ENCODE results near the gene C4orf51.

C4orf51 gene

DNA sequence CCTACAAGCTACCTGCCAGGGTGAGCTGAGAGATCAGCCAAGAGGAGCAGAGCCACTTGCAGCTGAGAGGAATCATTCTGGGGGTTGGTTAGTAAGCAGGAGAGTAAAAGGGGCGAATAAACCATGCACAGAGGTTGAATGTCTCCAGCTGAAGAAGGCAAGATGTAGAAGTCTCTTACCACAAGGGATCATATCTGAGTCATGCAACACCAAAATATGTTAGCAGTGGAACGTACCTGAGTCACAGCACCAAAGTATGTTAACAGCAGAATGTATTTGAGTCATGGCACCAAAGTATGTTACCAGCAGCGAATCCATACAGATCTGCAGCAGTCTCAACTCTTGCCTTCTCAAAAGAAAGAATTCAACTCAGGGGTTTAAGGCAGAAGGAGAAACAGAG lies 29.9 kb downstream of the C4orf51 start:
- DNase-seq (ENCODE audit: low read depth) = peak; percentile 91

GRCh38 chr4:145716200-145716599 lies 36.3 kb downstream of the C4orf51 start:
- peak; percentile 36 for DNase-seq (ENCODE audit: low read depth)

GRCh38 chr4:145716661-145717200 lies 36.8 kb downstream of the C4orf51 start:
- no peak for DNase-seq (ENCODE audit: low read depth)

GRCh38 chr4:145719752-145720624 lies 40.0 kb downstream of the C4orf51 start:
- no peak for DNase-seq (ENCODE audit: low read depth)

DNA sequence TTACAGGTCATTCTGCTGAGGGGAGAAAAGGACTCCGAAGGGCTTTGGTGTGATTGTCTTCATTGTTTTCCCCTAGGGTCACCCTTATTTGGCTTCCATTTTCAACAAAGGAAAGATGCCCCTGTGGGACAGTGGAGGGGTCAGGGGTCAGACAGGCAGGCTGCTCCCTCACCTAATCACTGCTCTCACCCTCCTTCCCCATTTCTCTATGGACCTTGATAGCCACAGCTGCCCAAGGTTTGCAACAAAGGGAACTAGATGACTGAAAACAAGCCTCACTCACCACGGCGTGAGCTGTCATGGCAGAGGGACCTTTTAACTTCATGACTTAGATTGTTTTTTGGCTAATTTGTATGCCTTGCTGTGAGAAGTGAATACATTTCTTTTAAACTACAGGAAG lies 40.7 kb downstream of the C4orf51 start:
- DNase-seq (ENCODE audit: low read depth) = no peak

DNA sequence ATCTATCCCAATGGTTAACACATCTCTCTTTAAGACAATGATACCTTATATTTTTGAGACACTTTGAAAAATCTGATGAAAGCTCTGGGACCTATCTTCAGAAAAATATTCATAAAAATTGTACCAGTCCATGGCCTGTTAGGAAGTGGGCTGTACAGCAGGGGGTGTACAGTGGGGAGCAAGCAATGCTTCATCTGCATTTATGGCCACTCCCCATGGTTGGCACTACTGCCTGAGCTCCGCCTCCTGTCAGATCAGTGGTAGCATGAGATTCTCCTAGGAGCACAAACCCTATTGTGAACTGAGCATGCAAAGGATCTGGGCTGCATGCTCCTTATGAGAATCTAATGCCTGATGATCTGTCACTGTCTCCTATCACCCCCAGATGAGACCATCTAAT lies 42.6 kb downstream of the C4orf51 start:
- DNase-seq (ENCODE audit: low read depth) = no peak

DNA sequence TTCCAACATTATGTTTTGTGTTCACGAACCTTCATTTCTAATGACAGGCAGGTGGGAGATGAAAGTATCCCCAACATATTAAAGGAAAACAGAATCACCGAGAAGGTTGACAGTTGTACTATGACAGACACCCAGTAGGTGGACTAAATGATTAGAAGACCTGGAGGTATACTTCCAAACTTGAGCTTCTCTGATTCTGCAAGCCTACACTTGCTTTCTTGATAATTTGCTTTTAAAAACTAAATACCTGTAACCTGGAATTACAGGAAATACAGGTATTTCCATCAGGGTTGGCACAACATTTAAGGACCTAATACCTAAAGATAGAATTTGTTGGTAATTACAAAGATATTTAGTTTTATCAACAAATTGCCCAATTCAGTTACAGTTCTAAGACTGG lies 43.4 kb downstream of the C4orf51 start:
- DNase-seq (ENCODE audit: low read depth) = no peak

- DNase-seq (ENCODE audit: low read depth) = no peak
These were observed 50.1 kb downstream of the C4orf51 start for GRCh38 chr4:145730026-145730425.

DNA sequence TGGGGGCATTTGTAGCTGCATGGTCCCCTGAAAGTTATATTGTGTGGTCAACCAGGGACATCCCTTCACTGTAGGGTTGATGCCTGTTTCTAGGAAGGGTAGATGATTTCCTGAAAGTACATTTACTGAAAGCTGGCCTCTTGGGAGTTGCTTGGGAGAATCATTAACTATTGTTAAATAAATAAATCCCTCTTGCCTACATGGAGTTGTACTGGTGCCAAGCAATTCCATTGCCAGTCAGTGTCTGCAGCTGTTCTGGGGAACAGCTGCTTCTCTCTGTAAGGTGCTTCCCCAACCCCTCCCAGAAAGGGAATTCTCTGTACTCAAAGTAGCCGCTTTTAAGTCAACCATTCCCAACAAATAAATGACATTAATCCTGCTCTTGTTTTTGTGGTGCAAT lies 51.1 kb downstream of the C4orf51 start:
- no peak for DNase-seq (ENCODE audit: low read depth)

DNA sequence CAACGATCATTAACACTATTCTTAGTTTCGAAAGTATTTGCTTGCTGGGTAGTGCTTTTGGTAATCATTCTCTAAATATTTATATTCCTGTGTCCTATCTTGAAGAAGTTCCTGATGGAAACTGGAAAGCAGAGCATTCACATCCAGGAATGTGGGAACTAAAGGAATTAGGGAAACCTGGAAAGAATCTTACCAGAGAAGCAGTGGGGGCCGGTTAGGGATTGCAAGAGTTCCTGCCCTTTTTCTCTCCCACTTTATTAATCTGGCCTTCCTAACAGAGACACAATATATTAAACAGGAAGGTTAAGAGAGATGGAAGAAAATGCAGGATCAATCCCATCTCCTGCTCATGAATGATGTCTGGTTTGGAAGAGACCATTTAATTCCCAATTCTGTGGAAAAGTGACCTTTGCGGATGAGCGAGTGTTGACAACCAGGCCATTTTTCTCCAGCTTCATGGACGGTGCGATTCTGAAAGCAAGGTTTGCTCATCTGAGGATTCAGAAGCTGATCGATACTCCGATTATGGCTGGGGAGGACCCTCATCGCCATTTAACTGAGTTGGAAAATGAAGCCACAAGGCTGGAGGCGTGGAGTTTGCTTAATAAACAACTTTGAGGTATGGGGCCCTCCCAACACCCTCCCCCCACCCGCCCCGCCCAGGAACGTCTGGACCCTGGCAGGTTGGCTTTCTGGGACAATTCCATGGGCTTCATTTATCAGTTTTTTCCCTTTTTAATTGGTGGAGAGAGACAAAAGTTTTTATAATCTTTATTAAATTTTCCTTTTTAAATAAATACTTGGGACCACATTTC lies 52.3 kb downstream of the C4orf51 start:
- DNase-seq (ENCODE audit: low read depth) = no peak

GRCh38 chr4:145732895-145733880 lies 53.2 kb downstream of the C4orf51 start:
- peak; percentile 91 for DNase-seq (ENCODE audit: low read depth)

GRCh38 chr4:145734031-145734430 lies 54.1 kb downstream of the C4orf51 start:
- peak; percentile 16 for DNase-seq (ENCODE audit: low read depth)

DNA sequence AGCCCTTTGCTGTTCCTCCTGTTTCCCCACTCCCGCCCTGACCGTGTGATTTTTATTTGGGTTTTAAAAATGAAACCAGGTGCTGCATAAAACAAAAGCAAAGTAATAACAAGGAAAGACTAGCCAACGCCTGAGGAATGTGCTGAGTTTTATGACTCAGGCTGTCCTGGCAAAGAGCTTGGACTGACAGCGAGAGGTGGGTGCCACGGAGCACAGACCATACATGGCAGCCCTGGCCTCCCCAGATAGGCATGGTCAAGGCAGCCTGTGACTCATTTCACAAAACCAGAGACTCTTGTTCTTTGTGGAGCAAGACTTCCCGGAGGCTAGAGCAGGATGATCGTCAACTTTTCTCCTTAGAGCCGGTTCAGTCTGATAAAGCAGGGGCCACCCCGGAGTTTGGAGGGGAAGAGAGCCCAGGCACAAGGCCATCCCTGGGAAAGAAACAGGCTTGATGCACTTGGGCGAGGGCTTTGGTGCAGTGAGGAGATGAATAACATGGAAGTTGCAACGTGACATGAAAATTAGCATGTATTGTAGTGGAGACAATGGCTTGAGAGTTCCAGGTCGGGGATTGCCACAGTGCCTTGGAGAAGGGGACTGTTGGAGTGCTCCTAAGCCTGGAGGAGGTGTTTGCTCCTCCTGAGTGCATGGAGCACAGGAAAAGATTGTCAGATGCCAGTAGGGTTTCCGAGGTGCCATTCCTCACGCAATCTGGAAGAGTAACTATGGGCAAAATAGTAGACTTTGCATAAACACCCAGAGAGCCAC lies 54.8 kb downstream of the C4orf51 start:
- peak; percentile 97 for DNase-seq (ENCODE audit: low read depth)

GRCh38 chr4:145735347-145735675 lies 55.4 kb downstream of the C4orf51 start:
- DNase-seq (ENCODE audit: low read depth) = peak; percentile 92

DNA sequence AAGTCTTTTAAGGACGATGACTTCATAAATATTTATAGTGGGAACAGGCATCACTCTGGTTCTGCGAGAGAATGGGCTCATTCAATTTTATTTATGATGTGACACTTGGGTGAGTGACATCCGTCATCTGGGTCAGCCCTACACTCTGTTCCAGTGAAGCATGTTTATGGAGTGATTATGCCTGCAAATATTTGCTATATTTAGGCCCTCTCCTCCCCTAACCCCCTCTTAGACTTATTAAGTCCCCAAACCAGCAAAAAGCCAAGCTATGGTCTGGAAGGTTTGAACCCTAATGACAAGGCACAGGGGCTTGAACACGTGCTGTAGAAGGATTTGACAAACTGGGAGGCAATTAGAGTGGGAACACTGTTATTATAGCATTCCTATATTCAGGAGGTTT lies 55.9 kb downstream of the C4orf51 start:
- no peak for DNase-seq (ENCODE audit: low read depth)

- DNase-seq (ENCODE audit: low read depth) = no peak
These were observed 56.4 kb downstream of the C4orf51 start for GRCh38 chr4:145736241-145736831.

GRCh38 chr4:145739845-145740244 lies 59.9 kb downstream of the C4orf51 start:
- peak; percentile 27 for DNase-seq (ENCODE audit: low read depth)

DNA sequence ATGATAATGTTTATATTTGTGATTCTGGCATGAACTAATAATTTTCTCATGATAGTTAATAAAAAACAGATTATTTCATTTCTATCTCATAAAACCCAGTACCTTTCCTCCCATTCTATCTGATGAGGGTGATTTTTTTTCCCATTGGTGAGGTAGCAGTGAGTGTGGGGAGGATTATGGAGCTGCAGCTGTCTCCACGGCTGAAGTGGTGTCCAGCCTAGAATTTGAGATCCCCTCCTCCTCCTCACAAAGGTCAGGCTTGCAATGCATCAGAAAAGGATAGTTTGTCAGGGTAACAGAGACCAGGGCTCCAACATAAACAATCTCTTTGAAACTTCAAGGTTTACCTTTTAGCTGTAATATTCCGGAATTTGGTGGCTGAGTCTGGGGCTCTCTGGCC lies 60.9 kb downstream of the C4orf51 start:
- no peak for DNase-seq (ENCODE audit: low read depth)

DNA sequence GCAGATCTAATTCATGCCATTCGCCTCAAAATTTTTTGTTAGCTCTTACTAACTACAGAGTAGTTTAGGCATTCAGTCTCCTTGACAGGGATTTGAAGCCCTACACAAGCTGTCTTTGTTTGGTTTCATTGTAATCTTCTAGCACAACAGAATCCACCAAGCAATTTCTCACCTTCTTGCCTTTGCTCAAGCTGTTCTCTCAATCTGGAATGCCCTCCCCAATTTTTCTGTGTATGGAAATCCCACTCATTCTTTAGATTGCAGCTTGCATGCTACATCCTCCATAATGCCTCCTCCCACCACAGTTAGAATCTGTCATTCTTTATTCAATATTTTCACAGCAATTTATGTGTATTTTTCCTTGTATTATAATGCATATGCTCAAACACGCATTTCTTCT lies 63.7 kb downstream of the C4orf51 start:
- DNase-seq (ENCODE audit: low read depth) = no peak

GRCh38 chr4:145755802-145756201 lies 75.9 kb downstream of the C4orf51 start:
- DNase-seq (ENCODE audit: low read depth) = no peak

- no peak for DNase-seq (ENCODE audit: low read depth)
These were observed 76.3 kb downstream of the C4orf51 start for GRCh38 chr4:145756244-145756643.

All from amniotic epithelial cell (primary cell).